ENCODE data around the gene EGFR.

Gene EGFR

DNA sequence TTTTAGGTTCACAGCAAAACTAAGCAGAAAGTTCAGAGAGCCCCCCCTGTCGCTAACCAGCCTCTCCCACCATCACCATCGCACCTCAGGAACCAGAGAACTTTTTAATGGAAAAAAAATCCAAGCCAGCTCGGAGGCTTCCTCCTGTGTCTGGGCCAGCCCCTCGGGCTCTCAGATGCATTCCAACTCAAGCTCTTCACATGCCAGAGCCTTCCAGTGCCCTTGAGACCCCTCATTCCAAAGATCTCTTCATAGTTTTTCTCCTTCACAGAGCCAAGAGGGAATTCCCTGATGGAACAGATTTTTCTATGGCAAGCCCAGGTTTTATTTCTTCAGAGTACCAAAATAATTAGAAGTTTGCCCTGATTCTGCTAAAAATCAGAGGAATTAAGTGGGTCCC, 192.9 kb downstream of the EGFR start (continued):
- TF ChIP-seq BACH2 (CRISPR knock-in tag; IDR thresholded peaks at IDR 0.05; ENCODE audit: borderline replicate concordance) = no peak

- TF ChIP-seq, protein P1, sequence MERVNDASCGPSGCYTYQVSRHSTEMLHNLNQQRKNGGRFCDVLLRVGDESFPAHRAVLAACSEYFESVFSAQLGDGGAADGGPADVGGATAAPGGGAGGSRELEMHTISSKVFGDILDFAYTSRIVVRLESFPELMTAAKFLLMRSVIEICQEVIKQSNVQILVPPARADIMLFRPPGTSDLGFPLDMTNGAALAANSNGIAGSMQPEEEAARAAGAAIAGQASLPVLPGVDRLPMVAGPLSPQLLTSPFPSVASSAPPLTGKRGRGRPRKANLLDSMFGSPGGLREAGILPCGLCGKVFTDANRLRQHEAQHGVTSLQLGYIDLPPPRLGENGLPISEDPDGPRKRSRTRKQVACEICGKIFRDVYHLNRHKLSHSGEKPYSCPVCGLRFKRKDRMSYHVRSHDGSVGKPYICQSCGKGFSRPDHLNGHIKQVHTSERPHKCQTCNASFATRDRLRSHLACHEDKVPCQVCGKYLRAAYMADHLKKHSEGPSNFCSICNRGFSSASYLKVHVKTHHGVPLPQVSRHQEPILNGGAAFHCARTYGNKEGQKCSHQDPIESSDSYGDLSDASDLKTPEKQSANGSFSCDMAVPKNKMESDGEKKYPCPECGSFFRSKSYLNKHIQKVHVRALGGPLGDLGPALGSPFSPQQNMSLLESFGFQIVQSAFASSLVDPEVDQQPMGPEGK (CRISPR knock-in tag; IDR thresholded peaks at IDR 0.05; ENCODE audit: borderline replicate concordance) = no peak
- TF ChIP-seq CREB5 (CRISPR knock-in tag; IDR thresholded peaks at IDR 0.05; ENCODE audit: low read depth) (no peak), SNAI2 (CRISPR knock-in tag; IDR thresholded peaks at IDR 0.05) (no peak), CSRNP3 (CRISPR knock-in tag; IDR thresholded peaks at IDR 0.05) (no peak), ZNF70 (CRISPR knock-in tag; IDR thresholded peaks at IDR 0.05) (no peak), CSDC2 (CRISPR knock-in tag; IDR thresholded peaks at IDR 0.05) (no peak), PPARA (CRISPR knock-in tag; IDR thresholded peaks at IDR 0.05; ENCODE audit: borderline replicate concordance) (no peak)
- TF ChIP-seq, protein P2, sequence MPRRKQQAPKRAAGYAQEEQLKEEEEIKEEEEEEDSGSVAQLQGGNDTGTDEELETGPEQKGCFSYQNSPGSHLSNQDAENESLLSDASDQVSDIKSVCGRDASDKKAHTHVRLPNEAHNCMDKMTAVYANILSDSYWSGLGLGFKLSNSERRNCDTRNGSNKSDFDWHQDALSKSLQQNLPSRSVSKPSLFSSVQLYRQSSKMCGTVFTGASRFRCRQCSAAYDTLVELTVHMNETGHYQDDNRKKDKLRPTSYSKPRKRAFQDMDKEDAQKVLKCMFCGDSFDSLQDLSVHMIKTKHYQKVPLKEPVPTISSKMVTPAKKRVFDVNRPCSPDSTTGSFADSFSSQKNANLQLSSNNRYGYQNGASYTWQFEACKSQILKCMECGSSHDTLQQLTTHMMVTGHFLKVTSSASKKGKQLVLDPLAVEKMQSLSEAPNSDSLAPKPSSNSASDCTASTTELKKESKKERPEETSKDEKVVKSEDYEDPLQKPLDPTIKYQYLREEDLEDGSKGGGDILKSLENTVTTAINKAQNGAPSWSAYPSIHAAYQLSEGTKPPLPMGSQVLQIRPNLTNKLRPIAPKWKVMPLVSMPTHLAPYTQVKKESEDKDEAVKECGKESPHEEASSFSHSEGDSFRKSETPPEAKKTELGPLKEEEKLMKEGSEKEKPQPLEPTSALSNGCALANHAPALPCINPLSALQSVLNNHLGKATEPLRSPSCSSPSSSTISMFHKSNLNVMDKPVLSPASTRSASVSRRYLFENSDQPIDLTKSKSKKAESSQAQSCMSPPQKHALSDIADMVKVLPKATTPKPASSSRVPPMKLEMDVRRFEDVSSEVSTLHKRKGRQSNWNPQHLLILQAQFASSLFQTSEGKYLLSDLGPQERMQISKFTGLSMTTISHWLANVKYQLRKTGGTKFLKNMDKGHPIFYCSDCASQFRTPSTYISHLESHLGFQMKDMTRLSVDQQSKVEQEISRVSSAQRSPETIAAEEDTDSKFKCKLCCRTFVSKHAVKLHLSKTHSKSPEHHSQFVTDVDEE (CRISPR knock-in tag; IDR thresholded peaks at IDR 0.05) = no peak
- peak; percentile 19; the same call in 2 of the 3 replicates for ATAC-seq
Measured at GRCh38 chr7:55212176-55212575, 193.4 kb downstream of the EGFR start.

DNA sequence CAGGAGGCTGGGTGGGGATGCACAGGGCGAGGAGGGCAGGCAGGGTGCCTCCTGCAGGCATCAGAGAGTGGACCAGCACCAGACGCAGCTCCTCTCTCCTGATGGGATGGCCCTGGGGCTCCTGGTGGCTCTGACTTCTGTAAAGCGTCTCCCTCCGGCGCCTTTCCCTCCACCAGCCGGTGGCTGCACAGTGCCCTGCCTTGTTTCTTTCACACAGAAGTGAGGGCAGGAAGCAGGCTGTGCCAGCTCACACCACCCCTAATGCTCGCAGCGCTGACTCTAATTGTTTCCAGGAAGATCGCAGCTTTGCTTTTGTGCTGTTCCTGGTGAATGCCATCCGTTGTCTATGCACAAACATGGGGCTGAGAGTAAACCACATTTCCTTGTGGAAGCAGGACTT, 194.0 kb downstream of the EGFR start:
- ATAC-seq = peak; percentile 76
- TF ChIP-seq TCF4 (CRISPR knock-in tag; IDR thresholded peaks at IDR 0.05; ENCODE audit: borderline replicate concordance) = no peak
- TF ChIP-seq OSR1 (CRISPR knock-in tag; IDR thresholded peaks at IDR 0.05) = no peak
- TF ChIP-seq, protein P2 (CRISPR knock-in tag; IDR thresholded peaks at IDR 0.05) = no peak

- no peak for TF ChIP-seq ZFP30 (CRISPR knock-in tag; IDR thresholded peaks at IDR 0.05)
- peak; percentile 84 for TF ChIP-seq ZNF70 (CRISPR knock-in tag; IDR thresholded peaks at IDR 0.05)
- ATAC-seq = peak; percentile 35
Measured at GRCh38 chr7:55214707-55215106, 195.9 kb downstream of the EGFR start.

DNA sequence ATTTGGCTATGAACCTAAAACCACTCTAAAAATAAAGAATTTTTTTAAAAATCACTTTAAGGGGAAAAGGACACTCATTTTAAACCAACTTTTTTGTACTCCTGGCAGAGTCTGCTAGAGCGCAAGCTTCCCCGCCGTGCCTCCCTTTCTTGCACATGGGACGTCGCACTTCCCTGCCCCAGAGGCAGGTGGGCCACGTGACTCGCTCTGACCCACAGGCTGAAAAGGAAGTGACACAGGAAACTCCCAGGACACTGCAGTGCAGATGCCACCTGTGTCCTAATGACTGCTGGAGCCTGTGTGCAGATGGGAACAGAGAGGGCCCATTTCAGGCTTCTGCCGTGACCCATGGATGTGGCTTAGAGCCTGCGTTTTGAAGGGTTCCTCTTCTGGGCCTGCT, 204.2 kb downstream of the EGFR start:
- peak; percentile 39 for ATAC-seq
- TF ChIP-seq ARNTL (CRISPR knock-in tag; IDR thresholded peaks at IDR 0.05; ENCODE audit: borderline replicate concordance, low read depth) (no peak), CSDC2 (CRISPR knock-in tag; IDR thresholded peaks at IDR 0.05) (no peak), ZFP3 (CRISPR knock-in tag; IDR thresholded peaks at IDR 0.05) (no peak), CSRNP3 (CRISPR knock-in tag; IDR thresholded peaks at IDR 0.05) (no peak), POU6F1 (CRISPR knock-in tag; IDR thresholded peaks at IDR 0.05; ENCODE audit: borderline replicate concordance, low read depth) (no peak), RARB (CRISPR knock-in tag; IDR thresholded peaks at IDR 0.05) (no peak), PPARA (CRISPR knock-in tag; IDR thresholded peaks at IDR 0.05; ENCODE audit: borderline replicate concordance) (no peak), GLIS3 (CRISPR knock-in tag; IDR thresholded peaks at IDR 0.05) (no peak)
- TF ChIP-seq, protein P2 (CRISPR knock-in tag; IDR thresholded peaks at IDR 0.05) = no peak

Data from SK-N-SH treated with all-trans-retinoic acid at 6 μM for 48 hours (cell line).